Midbrain (tissue), 1 donor: Measurements from ENCODE around the gene AFDN.
"Not testable (repeated sequence)": the region's sequence is repeated elsewhere in the genome, so short reads cannot be mapped to it uniquely, and the experiment has no call there.

Experiments
- DNase-seq: peaks from one replicate; lab custom pipeline; 2025; lab: John Stamatoyannopoulos, UW

AFDN gene

GRCh38 chr6:167998215-167998614 is 171.5 kb downstream of the AFDN start:
- no peak for DNase-seq

- no peak for DNase-seq
Measured at GRCh38 chr6:168000198-168001028, 173.7 kb downstream of the AFDN start.

DNA sequence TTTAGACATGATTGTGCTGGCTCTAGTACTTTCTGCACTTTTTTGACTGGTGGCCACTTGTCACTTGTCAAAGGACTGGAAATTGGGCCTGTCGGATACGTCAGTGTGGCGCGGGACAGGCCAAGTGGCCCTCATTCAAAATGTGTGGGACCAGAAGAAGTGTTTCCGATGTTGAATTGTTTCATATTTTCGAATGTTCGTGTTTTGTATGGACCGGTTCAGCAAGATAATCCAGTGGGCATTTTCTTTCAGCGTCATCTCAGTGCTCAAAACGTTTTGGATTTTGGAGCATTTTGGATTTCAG is 174.3 kb downstream of the AFDN start:
- DNase-seq, result no peak

DNA sequence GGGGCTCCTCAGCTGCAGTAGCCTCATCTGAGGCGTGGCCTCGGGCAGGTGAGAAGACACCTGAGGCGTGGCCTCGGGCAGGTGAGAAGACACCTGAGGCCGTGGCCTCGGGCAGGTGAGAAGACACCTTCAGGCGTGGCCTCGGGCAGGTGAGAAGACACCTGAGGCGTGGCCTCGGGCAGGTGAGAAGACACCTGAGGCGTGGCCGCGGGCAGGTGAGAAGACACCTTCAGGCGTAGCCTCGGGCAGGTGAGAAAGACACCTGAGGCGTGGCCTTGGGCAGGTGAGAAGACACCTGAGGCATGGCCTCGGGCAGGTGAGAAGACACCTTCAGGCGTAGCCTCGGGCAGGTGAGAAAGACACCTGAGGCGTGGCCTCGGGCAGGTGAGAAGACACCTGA is 174.8 kb downstream of the AFDN start:
- DNase-seq, result not testable (repeated sequence)

- DNase-seq, result no peak
Measured at GRCh38 chr6:168002804-168003203, 176.1 kb downstream of the AFDN start.

GRCh38 chr6:168004023-168004422 is 177.3 kb downstream of the AFDN start:
- DNase-seq, result no peak

- no peak for DNase-seq
Measured at GRCh38 chr6:168004945-168005344, 178.2 kb downstream of the AFDN start.

DNA sequence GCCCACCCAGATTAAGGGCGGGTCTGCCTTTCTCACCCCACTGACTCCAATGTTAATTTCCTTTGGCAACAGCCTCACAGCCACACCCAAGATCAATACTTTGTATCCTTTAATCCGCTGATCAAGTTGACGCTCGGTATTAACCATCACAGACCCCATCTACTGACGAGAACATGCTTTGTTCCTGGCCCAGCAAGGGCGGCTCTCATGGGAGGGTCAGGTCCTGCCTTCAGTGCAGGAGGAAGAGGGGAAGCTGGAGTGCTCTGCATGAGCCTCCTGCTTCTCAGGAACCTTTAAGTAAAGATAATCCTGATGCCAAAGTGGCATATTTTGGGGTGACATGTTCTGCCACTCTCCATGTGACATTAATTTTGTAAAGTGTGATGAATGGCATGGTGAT is 179.1 kb downstream of the AFDN start:
- no peak for DNase-seq

DNA sequence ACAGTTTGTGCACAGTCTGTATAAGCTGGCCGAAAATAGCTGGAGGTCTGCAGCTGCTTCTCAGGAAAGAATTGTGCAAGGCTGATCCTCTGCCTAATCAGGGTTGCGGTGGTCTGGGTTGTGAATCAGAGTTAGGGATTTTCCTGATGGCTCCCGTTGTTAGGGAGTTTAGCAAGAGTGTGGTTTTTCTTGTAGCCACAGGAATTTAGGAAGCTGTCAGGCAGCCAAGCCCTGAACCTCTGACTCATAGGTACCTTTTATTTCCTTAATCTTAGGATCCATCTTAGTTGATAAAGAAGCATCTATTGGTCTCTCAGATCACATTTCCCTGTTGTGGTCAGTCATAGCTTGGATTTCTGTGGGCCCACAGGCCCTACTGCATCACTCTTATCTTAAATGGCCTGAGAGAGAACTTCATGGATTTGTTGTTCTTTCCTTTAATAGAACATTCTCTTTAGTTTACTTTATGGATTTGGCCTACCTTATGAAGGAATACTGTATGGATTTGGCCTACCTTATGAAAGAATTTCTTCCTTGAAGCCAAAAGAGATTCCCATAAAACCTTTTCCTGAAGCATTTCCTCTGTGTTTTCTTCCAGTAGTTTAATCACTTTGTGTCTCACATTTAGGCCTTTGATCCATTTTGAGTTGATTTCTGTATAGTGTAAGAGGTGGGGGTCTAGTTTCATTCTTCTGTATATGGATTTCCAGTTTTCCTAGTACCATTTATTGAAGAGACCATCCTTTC is 181.1 kb downstream of the AFDN start:
- DNase-seq, result no peak

GRCh38 chr6:168009331-168009730 is 182.6 kb downstream of the AFDN start:
- no peak for DNase-seq

DNA sequence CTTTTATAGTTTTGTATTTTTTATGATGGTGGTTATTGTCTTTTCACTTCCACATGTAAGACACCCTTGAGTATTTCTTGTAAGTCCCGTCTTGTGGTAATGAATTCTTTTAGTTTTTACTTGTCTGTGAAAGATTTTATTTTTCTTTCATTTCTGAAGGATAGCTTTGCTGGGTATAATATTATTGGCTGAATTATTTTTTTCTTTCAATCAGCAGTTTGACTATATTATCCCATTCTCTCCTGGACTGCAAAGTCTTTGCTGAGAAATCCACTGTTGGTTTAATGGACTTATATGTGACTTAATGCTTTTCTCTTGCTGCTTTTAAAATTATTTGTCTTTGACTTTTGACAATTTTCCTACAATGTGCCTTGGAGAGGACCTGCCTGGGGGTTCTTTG is 184.6 kb downstream of the AFDN start:
- DNase-seq, result no peak

DNA sequence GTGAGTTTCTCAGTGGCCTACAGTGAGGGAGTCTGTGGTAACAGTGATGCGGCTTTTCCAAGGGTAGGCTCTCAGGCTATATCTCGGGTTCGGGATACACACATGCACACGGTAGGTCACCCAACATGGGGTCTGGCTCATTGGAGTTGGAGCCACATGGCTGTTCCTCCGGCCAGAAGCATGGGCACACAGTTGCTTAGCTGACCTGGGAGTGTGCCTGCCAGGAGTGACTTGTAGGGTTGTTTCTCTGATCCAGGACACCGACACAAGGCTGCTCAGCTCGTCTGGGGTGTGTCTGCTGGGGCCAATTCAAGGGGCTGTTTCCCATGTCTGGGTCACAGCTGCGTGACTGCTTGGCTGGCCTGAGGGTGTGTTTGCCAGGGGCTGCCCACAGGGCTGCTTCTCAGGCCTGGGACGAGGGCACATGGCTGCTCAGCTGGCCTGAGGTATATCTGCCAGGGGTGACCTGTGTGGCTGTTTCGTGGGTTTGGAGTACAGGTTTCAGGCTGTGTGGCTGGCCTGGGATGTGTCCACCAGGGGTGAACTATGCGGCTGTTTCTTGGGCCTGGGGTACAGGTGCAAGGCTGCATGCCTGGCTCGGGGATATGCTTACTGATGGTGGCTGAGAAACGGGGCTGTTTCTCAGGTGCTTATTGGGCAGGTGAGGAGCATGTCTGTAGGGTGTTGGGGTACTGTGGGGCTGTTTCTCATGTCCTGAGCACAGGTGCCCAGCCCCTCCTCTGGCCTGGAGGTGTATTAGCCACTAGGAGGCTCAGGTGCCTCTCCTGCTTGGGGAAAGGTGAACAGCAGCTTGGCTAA is 185.9 kb downstream of the AFDN start:
- no peak for DNase-seq

DNA sequence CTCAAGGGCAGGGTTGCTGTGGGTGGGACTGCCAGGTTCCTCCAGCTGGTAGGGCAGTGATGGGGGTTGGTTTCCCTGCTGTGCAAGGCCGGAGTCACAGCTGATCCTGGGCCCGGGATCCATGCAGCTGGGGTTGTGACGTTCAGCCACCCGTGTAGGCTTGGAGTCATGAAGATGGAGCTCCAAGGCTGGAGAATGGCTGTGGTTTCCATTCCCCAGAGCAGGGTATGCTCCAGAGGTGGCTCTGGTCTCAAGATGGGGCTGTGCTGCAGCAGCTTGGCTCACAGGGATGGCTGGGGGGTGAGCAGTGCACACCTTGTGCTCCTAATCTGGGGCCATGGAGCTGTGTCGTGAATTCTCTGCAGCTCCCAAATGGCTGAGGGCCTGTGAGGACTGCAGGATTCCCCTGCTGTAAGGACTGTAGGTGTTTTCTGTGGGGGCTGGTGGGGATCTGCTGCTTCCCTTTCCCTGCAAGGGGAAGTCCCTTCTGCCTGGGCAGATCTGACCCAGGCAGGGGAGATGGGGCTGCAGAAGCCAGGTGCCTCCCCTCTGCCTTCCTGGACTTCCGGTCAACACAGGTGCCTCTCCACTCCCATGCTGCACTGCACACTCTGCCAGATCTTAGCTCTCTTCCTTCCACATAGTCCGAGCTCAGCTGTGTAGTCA is 186.7 kb downstream of the AFDN start:
- DNase-seq, result no peak

DNA sequence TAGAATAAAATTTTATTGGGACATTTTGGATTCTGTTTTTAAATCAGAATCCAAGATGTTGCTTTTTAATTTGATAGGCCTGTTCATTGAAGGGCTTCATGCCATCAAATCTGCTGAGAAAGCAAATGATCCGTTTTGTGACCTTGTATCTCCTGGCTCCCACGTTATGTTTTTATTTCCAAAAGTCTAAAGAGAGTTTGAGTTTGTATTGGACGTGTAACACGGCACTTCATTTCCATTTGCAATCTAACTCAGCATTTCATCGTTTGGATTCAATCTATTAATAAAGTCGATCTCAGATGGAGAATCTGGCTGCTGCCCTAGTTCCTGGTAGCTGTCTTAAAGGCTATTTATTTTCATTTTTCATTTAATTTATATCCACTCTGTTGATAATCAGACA is 187.7 kb downstream of the AFDN start:
- DNase-seq, result no peak

- no peak for DNase-seq
Measured at GRCh38 chr6:168015009-168015408, 188.3 kb downstream of the AFDN start.

- DNase-seq, result no peak
Measured at GRCh38 chr6:168015482-168016175, 188.9 kb downstream of the AFDN start.

GRCh38 chr6:168016176-168016620 is 189.5 kb downstream of the AFDN start:
- DNase-seq, result no peak

- no peak for DNase-seq
Measured at GRCh38 chr6:168016721-168017525, 190.2 kb downstream of the AFDN start.

GRCh38 chr6:168017629-168018028 is 190.9 kb downstream of the AFDN start:
- DNase-seq, result no peak

- no peak for DNase-seq
Measured at GRCh38 chr6:168018664-168019063, 192.0 kb downstream of the AFDN start.

DNA sequence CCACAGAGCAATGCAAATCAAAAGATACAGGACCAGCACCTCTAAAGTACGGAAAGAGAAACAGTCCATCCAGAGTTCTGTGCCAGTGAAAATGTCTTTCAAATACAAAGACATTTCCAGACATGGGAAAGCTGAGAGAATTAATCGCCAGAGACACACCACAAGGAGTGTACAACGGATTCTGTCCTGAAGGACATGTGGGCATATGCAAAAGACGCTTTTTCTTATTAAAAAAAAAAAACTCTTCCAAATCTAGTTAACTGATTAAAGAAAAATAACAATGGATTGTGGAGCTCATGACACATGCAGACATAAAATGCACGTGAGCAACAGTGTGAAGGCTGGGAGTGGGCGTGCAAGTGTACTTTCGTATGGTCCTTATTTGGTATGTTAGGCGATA is 193.5 kb downstream of the AFDN start:
- DNase-seq, result no peak
